RPMI8226 (cell line): ENCODE data around the gene MAG.

Experiments
- DNase-seq: peaks from one replicate; pipeline ENCODE4 v3.0.0-alpha.2; 2015

The MAG gene, protein sequence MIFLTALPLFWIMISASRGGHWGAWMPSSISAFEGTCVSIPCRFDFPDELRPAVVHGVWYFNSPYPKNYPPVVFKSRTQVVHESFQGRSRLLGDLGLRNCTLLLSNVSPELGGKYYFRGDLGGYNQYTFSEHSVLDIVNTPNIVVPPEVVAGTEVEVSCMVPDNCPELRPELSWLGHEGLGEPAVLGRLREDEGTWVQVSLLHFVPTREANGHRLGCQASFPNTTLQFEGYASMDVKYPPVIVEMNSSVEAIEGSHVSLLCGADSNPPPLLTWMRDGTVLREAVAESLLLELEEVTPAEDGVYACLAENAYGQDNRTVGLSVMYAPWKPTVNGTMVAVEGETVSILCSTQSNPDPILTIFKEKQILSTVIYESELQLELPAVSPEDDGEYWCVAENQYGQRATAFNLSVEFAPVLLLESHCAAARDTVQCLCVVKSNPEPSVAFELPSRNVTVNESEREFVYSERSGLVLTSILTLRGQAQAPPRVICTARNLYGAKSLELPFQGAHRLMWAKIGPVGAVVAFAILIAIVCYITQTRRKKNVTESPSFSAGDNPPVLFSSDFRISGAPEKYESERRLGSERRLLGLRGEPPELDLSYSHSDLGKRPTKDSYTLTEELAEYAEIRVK

DNA sequence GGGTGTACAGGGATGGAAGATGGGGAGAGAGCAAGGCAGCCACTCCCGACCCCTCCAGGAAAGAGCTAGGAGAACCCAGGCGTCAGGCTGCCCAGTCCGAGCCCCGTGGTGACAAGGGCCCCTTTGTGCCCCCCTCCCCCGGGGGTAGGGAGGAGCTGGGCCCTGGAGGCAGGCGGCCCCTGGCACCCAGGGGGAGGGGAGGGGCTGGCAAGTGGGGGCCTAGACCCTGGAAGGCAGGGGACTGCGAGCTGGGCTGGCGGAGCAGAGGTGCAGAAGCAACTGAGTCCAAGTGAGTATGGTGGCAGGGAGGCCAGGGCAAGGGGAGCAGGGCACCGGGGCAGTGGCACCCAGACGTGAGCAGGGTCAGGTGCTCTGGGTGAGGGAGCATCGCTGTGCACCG is at the start of gene MAG:
MAG (plus strand) TSS at position 246 of the 400 bp plus-strand sequence. CDS start 3,248 bp downstream, outside the sequence.
- DNase-seq = no peak

DNA sequence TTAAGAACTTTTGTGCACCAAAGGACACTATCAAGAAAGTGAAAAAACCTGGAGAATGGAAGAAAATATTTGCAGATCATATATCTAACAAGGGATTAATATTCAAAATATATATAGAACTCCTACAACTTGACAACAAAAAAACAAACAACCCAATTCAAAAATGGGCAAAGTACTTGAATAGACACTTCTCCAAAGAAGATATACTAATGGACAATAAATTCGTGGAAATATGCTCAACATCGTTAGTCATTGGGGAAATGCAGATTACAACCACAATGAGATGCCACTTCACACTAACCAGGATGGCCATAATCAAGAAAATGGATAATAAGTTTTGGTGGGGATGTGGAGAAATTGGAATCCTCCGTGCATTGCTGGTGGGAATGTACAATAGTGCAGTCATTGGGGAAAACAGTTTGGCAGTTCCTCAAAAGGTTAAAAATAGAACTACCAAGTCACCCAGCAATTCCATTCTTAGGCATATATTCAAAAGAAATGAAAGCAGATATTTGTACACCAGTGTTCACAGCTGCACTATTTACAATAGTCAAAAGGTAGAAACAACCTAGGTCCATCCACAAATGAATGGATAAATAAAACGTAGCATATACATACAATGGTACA is 45.4 kb upstream of the MAG start:
- no peak for DNase-seq

DNA sequence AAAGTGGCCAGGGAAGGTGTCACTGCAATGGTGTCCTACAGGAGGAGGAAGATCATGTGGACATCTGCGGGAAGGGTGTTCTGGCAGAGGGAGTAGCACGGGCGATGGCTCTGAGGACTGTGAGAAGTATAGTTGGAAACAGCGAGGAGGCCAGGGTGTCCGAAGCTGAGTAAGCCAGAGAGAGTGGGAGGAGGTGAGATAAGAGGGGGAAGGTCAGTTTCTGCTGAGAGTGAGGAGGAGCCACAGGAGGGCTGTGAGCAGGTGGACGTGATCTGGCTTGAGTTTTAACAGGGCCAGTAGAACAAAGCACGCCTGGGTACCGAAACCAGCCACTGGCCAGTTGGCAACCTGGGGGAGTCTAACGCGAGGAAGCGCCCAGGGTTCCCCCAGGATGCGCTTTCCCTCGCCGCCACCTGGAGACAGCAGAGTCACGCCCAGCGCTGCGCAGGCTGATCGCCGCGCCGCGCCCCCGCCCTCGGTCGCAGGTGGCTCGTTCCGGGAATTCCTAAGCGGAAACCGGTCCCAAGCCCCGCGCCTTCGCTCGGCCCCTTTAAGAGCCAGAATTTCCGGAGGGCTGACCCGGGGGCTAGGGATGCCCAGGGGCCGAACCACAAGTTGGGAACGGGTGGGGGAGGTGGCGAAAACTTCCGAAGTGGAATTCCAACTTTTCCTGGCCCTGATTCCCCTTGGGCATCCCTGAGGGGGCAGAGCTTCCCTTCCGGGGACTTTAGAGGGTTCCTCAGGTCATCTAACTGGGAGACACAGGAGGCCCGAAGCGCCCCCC is 44.2 kb upstream of the MAG start:
- peak; percentile 83 for DNase-seq

DNA sequence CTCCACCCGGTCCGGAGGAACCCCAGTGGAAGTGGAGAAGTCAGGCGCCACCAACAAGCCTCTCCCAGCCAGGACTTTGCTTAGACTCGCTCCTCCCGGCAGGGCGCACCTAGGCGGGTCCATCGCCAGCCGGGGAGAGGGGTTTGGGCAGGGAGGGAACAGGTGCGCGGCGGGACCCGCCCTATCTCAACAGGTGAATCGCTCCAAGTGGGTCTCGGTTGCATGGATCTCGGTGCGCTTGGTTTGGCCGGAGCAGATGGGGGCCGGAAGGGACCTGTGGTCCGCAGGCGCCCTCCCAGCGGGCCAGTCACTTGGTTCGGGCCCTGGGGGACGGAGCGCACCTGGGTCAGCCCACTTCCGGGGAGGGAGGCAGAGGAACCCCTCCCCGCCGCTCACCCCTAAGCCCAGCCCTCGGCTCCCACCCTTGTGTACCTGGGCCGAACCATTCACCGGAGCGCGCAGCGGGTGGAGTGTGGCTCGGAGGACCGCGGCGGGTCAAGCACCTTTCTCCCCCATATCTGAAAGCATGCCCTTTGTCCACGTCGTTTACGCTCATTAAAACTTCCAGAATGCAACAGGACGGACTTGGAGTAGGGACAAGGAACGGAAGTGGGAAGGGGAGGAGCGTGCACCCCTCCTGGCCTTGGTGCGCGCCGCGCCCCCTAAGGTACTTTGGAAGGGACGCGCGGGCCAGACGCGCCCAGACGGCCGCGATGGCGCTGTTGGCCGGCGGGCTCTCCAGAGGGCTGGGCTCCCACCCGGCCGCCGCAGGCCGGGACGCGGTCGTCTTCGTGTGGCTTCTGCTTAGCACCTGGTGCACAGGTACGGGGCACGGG is 43.4 kb upstream of the MAG start, which contains the start of gene LSR:
LSR (plus strand) TSS at position 693 of the 836 bp plus-strand sequence; CDS start at position 714, 21 bp downstream.
- peak; percentile 93 for DNase-seq

DNA sequence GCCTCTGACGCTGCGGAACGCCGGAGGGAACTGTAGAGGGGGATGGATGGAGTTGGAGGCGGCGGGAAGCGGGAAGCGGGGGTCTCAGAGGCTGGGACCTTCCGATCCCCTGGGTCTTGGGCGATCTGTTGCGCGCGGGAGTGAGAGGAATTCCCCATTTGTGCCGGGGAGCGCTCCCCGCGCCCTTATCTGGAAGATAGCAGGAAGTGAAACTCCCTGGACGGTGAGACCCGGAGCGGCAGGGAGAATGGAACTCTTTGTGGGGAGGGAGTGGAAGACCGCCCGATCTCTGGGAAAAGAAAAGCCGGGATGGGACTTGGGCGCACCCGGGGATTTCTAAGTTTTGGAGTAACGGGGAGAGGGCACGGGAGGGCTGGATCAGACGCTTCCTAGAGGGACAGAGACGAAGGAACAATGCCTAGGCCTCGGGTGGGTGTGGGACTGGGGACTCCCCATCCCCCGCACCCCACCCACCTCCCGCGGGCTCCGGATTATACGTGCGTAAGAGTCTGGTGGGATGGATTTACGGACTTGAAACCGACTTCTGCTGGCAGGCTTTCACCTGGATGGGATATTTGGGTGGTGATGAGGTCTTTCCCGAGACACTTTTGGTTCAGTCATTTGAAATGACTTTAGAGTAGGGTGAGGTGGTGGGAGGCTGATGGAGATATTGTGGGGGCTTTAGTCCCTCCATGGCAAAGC is 42.7 kb upstream of the MAG start:
- no peak for DNase-seq

DNA sequence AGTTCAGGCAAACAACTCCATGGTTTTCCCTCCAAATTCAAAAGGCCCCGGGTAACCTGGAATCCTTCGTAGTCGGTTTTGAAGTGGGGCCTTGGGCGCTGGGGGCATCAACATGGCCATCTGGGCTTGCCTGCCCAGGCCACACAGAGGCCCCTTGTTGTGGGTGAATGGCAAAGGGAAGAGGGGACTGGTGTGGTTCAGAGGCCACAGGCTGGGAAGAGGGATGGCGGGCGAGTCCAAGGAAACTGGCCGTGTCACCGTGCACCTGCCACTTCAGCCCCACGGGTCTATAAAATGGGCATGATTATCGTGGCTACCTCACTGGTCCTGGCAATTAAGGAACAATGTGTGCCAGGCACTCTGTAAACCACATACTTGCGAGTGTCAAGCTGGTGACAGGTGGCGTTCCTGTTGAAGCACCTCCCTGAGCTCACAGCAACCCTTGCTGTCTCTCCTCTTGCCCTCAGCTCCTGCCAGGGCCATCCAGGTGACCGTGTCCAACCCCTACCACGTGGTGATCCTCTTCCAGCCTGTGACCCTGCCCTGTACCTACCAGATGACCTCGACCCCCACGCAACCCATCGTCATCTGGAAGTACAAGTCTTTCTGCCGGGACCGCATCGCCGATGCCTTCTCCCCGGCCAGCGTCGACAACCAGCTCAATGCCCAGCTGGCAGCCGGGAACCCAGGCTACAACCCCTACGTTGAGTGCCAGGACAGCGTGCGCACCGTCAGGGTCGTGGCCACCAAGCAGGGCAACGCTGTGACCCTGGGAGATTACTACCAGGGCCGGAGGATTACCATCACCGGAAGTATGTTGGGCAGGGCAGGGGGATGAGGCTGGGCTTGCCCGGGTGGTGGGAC is 41.9 kb upstream of the MAG start:
- DNase-seq = no peak

DNA sequence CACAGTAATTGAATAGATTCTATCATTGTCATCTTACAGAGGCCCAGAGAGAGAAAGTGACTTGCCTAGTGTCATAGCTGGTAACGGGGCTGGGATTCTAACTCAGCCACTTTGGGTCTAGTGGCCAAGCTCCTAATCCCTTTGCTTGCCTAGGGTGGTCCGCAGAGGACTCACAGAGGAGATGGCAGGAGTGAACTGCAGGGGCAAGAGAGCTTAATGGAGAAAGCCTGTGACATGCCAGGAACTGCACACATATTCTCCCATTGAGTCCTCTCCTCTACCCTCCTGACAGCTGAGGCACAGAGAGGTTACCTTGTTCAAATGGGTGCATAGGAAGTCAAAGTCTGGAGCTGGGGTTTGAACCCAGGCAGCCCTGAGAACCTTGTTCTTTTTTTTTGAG is 40.5 kb upstream of the MAG start:
- no peak for DNase-seq

DNA sequence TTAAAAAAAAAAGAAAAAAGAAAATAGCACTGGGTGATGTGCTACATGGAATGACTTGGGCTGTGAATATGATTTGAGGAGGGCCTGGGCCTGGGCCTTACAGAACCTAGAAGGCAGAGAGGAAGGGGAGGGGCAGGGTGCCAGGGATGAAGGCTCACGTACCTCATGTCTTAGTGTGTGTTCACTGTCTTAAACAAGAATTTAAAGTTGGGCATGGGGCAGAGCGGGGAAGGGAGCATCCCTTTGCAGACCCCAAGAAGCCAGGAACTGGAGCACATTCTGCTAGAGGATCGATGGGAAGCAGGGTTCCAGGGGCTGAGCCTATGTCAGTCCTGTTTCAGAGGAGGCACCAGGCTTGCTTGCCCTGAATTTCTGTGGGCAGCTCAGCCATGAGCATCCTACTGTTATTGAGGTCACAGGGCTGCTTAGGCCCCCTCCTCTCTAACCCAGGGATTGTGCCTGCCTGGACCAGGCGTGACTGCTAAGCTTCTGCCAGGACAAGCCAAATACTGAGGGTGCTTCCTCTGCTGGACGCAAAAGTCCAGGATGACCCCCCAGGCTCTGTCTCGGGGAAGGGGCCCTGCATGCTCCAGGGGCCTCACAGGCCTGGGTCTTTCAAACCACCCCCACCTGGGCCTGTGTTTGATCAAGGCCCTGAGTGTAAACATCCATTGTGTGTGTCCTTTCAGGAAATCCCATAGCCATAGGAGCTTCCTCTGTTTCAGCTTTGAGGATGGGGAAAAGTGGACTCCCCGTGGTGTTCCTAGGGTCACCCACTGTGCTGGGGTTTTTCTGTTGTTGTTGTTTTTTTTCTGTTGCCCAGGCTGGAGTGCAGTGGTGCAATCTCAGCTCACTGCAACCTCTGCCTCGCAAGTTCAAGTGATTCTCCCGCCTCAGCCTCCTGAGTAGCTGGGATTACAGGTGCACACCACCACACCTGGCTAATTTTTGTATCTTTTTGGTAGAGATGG is 38.4 kb upstream of the MAG start:
- no peak for DNase-seq

DNA sequence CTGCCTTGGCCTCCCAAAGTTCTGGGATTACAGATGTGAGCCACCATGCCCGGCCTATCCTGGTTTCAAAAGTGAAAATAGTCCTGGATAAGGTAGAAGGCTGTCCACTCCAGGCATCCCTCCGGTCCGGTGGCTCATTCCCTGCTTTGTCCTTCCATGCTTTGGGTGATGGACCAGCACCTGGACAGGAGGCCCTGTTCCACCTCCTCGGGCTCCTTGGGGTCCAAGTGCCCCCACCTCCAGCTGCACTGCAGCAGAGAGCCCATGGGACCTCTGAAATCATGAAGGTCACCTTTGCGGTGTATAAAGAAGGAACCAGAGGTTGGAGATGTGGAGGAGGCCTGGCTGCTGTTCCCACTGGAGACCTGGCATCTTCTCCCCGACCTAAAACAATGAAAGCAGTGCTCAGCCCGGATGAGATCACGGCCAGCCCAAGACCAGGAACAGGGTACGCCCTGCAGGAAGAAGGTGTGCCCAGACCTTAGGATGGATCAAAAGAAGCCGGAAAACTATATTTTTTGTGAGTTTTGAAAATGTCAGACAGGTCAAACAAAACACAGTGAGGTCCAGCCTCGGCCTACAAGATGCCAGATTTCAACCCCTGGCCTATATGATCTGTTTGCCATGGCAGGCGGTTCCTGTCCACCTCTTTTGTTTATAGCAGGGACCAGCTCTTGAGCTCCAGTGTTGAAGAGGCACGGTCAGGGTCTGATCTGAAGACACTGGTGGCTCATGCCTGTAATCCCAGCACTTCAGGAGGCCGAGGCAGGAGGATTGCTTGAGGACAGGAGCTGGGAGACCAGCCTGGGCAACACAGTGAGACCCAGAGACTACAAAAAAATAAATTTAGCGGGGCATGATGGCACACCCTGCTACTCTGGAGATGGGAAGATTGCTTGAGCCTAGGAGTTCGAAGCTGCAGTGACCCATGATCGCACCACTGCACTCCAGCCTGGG is 37.3 kb upstream of the MAG start:
- no peak for DNase-seq

DNA sequence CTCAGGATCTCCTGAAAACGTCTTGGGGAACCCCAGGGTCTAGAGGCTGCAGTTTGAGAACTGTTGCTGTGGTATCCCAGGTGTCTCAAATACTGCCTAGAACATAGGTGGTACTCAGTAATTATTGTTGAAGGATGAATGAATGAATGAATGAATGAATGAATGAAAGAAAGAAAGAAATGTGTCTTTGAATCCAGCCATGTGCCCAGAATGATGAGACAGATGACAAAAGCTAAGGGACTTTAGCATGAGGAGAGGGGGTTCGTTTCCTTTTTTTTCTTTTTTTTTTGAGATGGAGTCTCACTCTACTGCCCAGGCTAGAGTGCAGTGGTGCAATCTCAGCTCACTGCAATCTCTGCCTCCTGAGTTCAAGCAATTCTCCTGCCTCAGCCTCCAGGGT is 35.4 kb upstream of the MAG start:
- DNase-seq = no peak

DNA sequence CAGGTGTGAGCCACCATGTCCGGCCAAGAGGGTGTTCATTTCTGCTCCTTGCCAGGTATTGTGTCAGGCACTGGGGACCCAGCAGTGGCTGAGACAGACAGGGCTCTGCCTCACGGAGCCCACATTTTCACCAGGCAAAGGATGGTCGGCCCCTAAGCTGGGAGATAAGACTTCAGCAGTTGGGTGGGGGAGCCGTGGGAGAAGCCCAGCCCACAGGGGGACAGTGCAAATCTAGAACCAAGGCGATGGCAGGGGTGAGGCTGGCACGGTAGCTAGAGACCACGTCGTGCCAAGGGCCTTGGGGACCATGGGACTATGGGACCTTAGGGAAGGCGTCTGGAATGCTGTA is 34.9 kb upstream of the MAG start:
- no peak for DNase-seq

- no peak for DNase-seq
These were observed 31.2 kb upstream of the MAG start for GRCh38 chr19:35260694-35261304.

DNA sequence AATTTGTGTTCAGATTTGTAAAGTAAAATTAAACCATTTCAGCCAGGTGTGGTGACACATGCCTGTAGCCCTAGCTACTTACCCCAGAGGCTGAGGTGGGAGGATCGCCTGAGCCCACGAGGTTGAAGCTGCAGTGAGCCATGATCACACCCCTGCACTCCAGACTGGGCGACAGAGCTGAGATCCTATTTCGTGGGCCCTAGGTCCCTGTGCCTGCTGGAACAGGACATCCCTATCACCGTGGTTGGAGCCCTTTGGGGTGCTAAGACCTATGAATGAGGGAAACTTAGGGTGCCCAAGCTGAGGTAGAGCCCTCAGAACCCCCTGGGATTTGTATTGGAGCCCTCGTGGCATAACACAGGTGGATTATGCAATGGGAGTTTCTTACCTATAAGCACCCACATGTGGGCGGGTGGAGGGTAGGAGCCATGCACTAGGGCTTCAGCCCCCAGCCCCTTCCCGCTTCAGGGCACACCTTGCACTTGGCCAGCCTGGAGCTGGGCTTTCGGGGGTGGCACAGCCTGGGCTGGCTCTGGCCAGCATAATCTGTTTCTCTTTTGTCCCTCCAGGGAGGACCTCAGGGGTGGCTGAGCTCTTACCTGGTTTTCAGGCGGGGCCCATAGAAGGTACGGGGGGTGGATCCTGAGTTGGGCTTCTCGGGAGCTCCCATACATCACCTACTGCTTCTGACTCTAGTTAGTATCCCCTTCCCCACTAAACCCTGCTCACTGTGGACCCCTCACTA is 30.4 kb upstream of the MAG start:
- no peak for DNase-seq

- no peak for DNase-seq
These were observed 29.7 kb upstream of the MAG start for GRCh38 chr19:35262101-35262761.

- DNase-seq = no peak
These were observed 27.5 kb upstream of the MAG start for GRCh38 chr19:35264268-35265125.
